Thymus (tissue), 11 donors: Measurements from ENCODE around the gene GRID1. TPM values are rescaled to one million over a fixed set of nuclear protein-coding genes. Genes with fewer than 3 reads are reported as not detected.

Source experiments
- DNase-seq, 9 donors: peaks; one replicate each; pipeline ENCODE4 v3.0.0-alpha.2; 2013; ENCODE audit warnings: low spot score in 9 of 9, low read depth in 6 of 9, missing footprints in 1 of 9
- H3K27ac ChIP-seq, 2 donors: one replicate each; pipeline ENCODE4 v1.5.1; 2013; ENCODE audit warnings: control low read depth in 1 of 2, low read depth in 1 of 2, low read length in 1 of 2, mild to moderate bottlenecking in 1 of 2, moderate library complexity in 1 of 2
- H3K27me3 ChIP-seq, 2 donors: one replicate each; pipeline ENCODE4 v1.5.1; 2013; ENCODE audit warnings: low read length in 1 of 2; ENCODE audit not compliant: control insufficient read depth in 2 of 2, insufficient read depth in 1 of 2
- H3K36me3 ChIP-seq, 2 donors: one replicate each; pipeline ENCODE4 v1.5.1; 2013; ENCODE audit warnings: low read length in 1 of 2, mild to moderate bottlenecking in 1 of 2, moderate library complexity in 1 of 2; ENCODE audit not compliant: control insufficient read depth in 2 of 2, insufficient read depth in 2 of 2
- H3K4me1 ChIP-seq, 2 donors: one replicate each; pipeline ENCODE4 v1.5.1; 2013; ENCODE audit warnings: low read length in 2 of 2; ENCODE audit not compliant: control insufficient read depth in 2 of 2, insufficient read depth in 2 of 2
- H3K4me3 ChIP-seq, 2 donors: one replicate each; pipeline ENCODE4 v1.5.1; 2013; ENCODE audit warnings: low read length in 2 of 2, control low read depth in 1 of 2, mild to moderate bottlenecking in 1 of 2
- H3K9me3 ChIP-seq, 2 donors: one replicate each; pipeline ENCODE4 v1.5.1; 2013; ENCODE audit warnings: low read length in 1 of 2, mild to moderate bottlenecking in 1 of 2; ENCODE audit not compliant: control insufficient read depth in 2 of 2, insufficient read depth in 1 of 2
- WGBS: extraction: QIAGEN DNeasy Blood & Tissue Kit; methylation state at CpG from one replicate; pipeline ENCODE4 v1.1.7; 2013; 5-methylcytosine and 5-hydroxymethylcytosine counted together
- polyA plus RNA-seq: library from polyadenylated mRNA; stranded (reverse); fragments of 200-250 nt; gene quantifications from one replicate; pipeline ENCODE4 v1.2.3, GENCODE V29; 2013
- total RNA-seq: library from RNA; stranded (reverse); fragments of 120-200 nt; gene quantifications from one replicate; pipeline ENCODE4 v1.2.4, GENCODE V29; 2013
- donor health status: healthy.

GRID1 gene
- total and polyA plus RNA-seq, 2 donors, result 0.33 to 0.46 TPM

DNA sequence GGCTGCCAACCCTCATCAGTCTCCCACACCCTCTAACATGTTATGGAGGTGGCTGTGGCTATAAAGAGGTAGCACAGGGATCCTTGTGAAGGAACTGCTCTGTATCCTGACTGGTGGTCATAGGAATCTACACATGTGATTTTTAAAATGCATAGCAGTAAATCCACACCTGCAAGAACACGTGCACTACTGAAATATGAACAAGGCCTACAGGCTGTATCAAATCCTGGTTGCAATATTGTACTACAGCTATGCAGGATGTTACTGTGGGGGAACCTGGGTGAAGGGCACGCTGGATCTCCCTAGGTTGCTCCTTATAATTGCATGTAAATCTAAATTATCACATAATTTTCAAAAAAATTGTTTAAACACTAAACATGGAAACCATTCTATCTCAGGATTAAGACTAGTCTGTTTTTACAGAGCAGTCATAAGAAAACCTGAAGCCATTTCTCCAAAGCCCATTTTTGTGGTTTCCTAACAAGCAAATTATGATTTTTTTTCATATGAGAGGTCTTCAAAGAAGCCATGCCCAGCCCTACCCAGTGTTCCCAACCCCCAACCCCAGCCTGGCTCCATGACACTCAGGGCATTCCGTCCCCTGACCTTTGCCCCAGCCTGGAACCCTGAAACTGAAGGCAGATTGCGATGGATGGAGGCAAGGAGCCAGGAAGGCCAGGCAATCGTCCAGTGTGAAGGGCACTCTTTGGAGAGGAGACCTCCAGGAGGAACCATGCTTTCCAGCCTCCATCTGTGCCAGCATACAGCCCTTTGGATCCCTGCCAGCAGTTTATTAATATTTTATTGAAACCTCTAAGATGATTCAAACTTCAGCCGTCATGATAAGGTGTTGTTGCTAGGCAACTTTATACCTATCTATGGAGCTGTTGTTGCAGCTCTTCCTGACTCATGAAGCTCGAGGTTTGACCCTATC, 161.0 kb downstream of the GRID1 start:
- H3K4me1 ChIP-seq, result no peaks in the 10 kb centered on the region
- H3K9me3 ChIP-seq, result no peaks in the 10 kb centered on the region
- no peak for DNase-seq
- H3K36me3 ChIP-seq, result no peaks in the 10 kb centered on the region
- no peaks in the 10 kb centered on the region for H3K27me3 ChIP-seq
- WGBS, result 82% methylated on average over 7 of the region's 7 CpGs
- H3K27ac ChIP-seq, result no peak overlapping the region
- no peak overlapping the region for H3K4me3 ChIP-seq

- no peak overlapping the region for H3K4me3 ChIP-seq
- H3K27me3 ChIP-seq, result no peaks in the 10 kb centered on the region
- WGBS, result 93% methylated on average over 9 of the region's 9 CpGs
- DNase-seq, result no peak
- no peaks in the 10 kb centered on the region for H3K9me3 ChIP-seq
- H3K4me1 ChIP-seq, result no peaks in the 10 kb centered on the region
- H3K27ac ChIP-seq, result no peak overlapping the region
- no peaks in the 10 kb centered on the region for H3K36me3 ChIP-seq
Measured at GRCh38 chr10:86204421-86205305, 161.9 kb downstream of the GRID1 start.

DNA sequence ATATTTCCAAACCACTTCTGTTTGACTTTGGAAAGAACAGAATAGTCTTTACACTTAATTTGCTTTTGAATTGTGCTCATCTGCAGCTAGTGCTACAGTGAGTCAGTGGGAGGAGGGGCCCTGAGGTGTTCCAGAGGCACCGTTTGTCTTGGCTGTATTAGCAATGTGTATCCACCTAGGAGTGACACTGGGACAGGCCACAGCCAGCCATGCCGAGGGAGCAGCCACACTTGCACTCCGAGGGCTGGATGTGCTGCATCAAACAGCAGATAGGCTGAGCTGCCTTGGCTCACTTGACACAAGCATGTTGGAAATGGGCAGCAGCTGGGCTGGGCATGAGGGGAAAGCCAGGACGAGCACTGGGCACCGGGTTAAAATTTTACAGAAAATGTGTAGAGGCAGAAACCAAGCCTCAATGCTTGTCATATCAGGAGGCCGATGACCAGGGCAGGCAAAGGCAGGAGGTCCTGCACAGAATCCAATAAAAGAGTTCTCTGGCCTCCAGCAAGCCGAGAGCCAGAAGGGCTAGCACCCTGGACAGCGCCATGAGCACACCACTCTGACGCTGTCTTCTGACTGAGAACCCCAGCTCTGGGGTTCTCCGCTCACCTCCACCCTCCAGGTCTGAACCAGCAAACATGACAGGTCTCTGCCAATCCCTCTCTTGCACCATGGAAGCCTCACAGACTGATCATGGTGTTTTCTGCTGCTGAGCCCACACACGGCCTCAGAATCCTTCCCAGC, 163.3 kb downstream of the GRID1 start:
- WGBS, result 58% methylated on average over 11 of the region's 11 CpGs
- no peaks in the 10 kb centered on the region for H3K36me3 ChIP-seq
- DNase-seq, result peak in 2 of 9 donors; percentile 32 to 41
- H3K27ac ChIP-seq, result no peak overlapping the region
- H3K4me3 ChIP-seq, result no peak overlapping the region
- H3K4me1 ChIP-seq, result no peaks in the 10 kb centered on the region
- no peaks in the 10 kb centered on the region for H3K27me3 ChIP-seq
- no peaks in the 10 kb centered on the region for H3K9me3 ChIP-seq

DNA sequence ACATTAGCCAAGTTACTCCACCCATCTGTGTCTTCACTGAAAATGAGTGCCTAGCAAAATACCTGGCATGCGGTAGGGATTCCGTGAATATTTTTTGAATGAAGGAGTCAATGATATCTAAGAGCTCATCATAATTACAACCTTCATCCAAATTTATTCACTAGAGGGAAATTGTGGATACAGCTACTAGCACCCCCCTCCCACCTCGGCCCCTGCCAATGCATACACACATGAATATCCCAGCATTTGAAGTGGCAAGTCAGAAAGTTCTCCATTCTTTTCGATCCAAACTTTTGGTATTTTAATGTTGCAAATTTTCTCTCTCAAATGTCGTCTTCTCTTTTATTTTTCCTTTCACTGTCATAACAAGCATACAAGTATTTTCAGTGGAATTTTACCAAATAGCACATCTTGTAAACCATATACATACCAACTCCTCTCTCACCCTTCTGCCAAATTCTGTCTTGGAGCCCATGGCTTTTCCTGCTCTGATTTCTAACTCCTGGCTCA, 164.3 kb downstream of the GRID1 start:
- no peak overlapping the region for H3K4me3 ChIP-seq
- H3K9me3 ChIP-seq, result no peaks in the 10 kb centered on the region

DNA sequence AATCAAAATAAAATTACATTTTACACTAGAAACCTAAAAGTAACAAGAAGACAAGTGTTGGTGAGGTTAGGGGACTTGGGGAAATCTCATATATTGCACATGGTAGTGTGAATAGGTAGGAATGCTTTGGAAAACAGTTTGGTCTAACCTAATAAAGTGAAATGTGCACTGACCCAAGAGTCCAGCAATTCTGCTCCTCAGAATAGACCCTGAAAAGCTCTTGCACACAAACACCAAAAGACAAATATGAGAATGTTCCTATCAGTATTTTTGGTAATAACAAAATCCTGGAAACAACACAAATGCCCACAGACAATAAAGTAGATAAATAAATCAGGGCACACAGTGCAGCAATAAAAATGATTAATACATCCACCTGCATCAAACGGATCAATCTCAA, 165.7 kb downstream of the GRID1 start:
- Histone ChIP-seq H3K36me3 (no peaks in the 10 kb centered on the region), H3K9me3 (no peaks in the 10 kb centered on the region), H3K27ac (no peak overlapping the region), H3K4me1 (no peaks in the 10 kb centered on the region), H3K27me3 (no peaks in the 10 kb centered on the region), H3K4me3 (no peak overlapping the region)
- 93% methylated on average over 1 of the region's 1 CpG for WGBS
- DNase-seq, result no peak

More for the DNA sequence above, 164.3 kb downstream of the GRID1 start:
- WGBS, result 95% methylated on average over 5 of the region's 5 CpGs
- no peaks in the 10 kb centered on the region for H3K27me3 ChIP-seq
- no peak overlapping the region for H3K27ac ChIP-seq
- DNase-seq, result no peak
- H3K36me3 ChIP-seq, result no peaks in the 10 kb centered on the region
- H3K4me1 ChIP-seq, result no peaks in the 10 kb centered on the region

DNA sequence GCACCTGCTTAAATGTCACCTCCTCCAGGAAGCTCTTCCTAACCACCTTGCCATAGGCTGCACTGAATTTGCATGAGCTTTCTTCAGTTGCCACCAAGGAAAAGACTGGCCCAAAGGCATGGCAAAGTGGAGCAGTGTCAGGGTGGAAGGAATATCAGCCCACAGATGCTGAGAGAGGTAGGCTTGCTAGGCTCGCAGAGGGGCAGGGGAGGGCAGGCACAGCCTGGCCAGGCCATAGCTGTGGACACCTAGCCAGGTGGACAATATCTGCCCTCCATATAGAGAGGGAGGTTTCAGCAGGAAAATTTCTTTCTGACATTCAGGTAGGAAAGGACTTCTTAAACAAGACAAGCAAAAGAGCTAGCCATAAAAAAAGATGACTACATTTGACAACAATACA, 166.3 kb downstream of the GRID1 start:
- H3K9me3 ChIP-seq, result no peaks in the 10 kb centered on the region
- no peaks in the 10 kb centered on the region for H3K36me3 ChIP-seq
- H3K4me1 ChIP-seq, result no peaks in the 10 kb centered on the region
- 96% methylated on average over 1 of the region's 1 CpG for WGBS
- no peak overlapping the region for H3K4me3 ChIP-seq
- H3K27ac ChIP-seq, result no peak overlapping the region
- no peaks in the 10 kb centered on the region for H3K27me3 ChIP-seq
- DNase-seq, result no peak

DNA sequence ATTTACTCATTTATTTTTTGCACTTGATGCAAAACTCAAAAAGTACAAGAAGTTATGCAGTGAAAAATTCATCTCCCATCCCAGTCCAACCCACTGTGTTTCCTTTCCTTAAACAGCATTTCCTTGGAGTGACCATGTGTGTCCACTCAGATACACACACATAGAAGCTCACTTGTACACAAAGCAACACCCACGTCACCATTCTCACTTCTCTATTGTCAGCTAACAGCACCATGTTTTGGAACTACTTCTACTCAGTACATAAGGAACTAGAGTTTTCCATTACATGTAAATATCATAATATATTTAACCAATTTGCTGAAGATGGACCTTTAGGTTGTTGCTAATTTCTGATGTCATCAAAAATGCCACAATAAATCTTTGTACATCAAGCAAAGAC, 167.6 kb downstream of the GRID1 start:
- H3K27ac ChIP-seq, result no peak overlapping the region
- no peak for DNase-seq
- H3K4me3 ChIP-seq, result no peak overlapping the region
- H3K36me3 ChIP-seq, result no peaks in the 10 kb centered on the region
- 46% methylated on average over 1 of the region's 1 CpG for WGBS
- H3K27me3 ChIP-seq, result no peaks in the 10 kb centered on the region
- no peaks in the 10 kb centered on the region for H3K4me1 ChIP-seq
- H3K9me3 ChIP-seq, result no peaks in the 10 kb centered on the region

DNA sequence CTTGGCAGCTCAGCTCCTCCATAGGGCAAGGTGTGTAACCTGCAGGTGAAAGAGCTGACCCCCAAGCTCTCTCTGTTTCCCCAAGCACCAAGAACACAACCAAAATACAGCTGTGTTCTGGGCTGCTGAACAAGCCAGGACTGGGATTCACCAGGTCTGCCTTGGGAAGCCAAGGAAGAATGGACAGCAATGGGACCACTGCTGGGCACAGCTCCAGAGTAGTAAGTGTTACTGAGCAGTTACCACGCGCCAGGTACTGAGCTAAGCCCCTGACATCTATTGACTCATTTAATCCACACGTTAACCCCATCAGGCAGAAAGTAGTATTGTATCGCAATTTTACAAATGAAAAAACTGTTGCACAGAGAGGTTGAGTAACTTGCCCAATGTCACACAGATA, 168.3 kb downstream of the GRID1 start:
- no peaks in the 10 kb centered on the region for H3K27me3 ChIP-seq
- H3K36me3 ChIP-seq, result no peaks in the 10 kb centered on the region
- H3K4me1 ChIP-seq, result no peaks in the 10 kb centered on the region
- DNase-seq, result no peak
- H3K27ac ChIP-seq, result no peak overlapping the region
- WGBS, result 93% methylated on average over 4 of the region's 4 CpGs
- no peaks in the 10 kb centered on the region for H3K9me3 ChIP-seq
- no peak overlapping the region for H3K4me3 ChIP-seq
